H1 (cell line): ENCODE results near the gene TMEM72. TPM values are rescaled to one million over a fixed set of nuclear protein-coding genes. Genes with fewer than 3 reads are reported as not detected.

Experiments
- CTCF ChIA-PET: fragments of 300-600 bp; sonication (Branson Sonifier 250); formaldehyde crosslinking; loops from one replicate; lab custom pipeline; 2021; ENCODE audit not compliant: partially characterized antibody; lab: Charles Lee
- POLR2A ChIA-PET: fragments of 300-600 bp; sonication (Branson Sonifier 250); formaldehyde crosslinking; loops from one replicate; lab custom pipeline; 2021; ENCODE audit warnings: inconsistent platforms; ENCODE audit not compliant: partially characterized antibody; lab: Charles Lee
- DNase-seq, 2 experiments: peaks; one replicate each; pipeline versions ENCODE4 v3.0.0 to v3.0.0-alpha.2; 2010 to 2022; ENCODE audit warnings: low spot score in 2 of 2, low read depth in 1 of 2, mixed read lengths in 1 of 2
- FAIRE-seq: peaks from 2 replicates; lab custom pipeline; 2011; peaks lifted over from hg19 to GRCh38; lab: Jason Lieb, UNC
- H2AFZ ChIP-seq: 2 replicates; pipeline ENCODE4 v1.8.1; 2012; ENCODE audit warnings: low read length, inconsistent platforms
- H2AK5ac ChIP-seq: 2 replicates; pipeline ENCODE4 v1.6.1; 2013; ENCODE audit warnings: low read depth, low read length
- H2BK120ac ChIP-seq: replicated peaks from 2 replicates; pipeline ENCODE3; 2013; ENCODE audit warnings: low read depth, low read length, inconsistent platforms
- H2BK12ac ChIP-seq: 2 replicates; pipeline ENCODE4 v1.6.1; 2013; ENCODE audit warnings: low read depth, low read length
- H2BK15ac ChIP-seq: 2 replicates; pipeline ENCODE4 v1.6.1; 2013; ENCODE audit warnings: low read length
- H2BK20ac ChIP-seq: 2 replicates; pipeline ENCODE4 v1.6.1; 2013; ENCODE audit warnings: low read length
- H2BK5ac ChIP-seq: 2 replicates; pipeline ENCODE4 v1.6.1; 2013; ENCODE audit warnings: low read depth, low read length
- H3K14ac ChIP-seq: 2 replicates; pipeline ENCODE4 v1.6.1; 2013; ENCODE audit warnings: inconsistent platforms; ENCODE audit not compliant: insufficient read length
- H3K18ac ChIP-seq: 2 replicates; pipeline ENCODE4 v1.6.1; 2013; ENCODE audit warnings: low read length; ENCODE audit errors: extremely low read depth
- H3K23ac ChIP-seq: 2 replicates; pipeline ENCODE4 v1.6.1; 2013; ENCODE audit warnings: inconsistent platforms; ENCODE audit not compliant: insufficient read length
- H3K23me2 ChIP-seq: 2 replicates; pipeline ENCODE4 v1.6.1; 2013; ENCODE audit warnings: low read depth, low read length
- H3K27ac ChIP-seq: 2 replicates; pipeline ENCODE4 v1.6.1; 2011; ENCODE audit warnings: low read depth, low read length, inconsistent platforms
- H3K27me3 ChIP-seq, 4 experiments: replicated peaks in 1 of 4; 1 replicate in 1 of 4; 2 replicates in 3 of 4; pipeline versions ENCODE4 v1.6.1 to v1.8.1; 2011 to 2013; ENCODE audit warnings: low read length in 3 of 4, mild to moderate bottlenecking in 3 of 4, inconsistent platforms in 2 of 4, mixed read lengths in 2 of 4, moderate library complexity in 1 of 4; ENCODE audit not compliant: control insufficient read depth in 3 of 4, insufficient read depth in 3 of 4; ENCODE audit errors: extremely low read depth in 1 of 4
- H3K36me3 ChIP-seq, 4 experiments: 2 replicates each; pipeline versions ENCODE4 v1.6.1 to v1.8.1; 2011 to 2013; ENCODE audit warnings: mild to moderate bottlenecking in 4 of 4, low read length in 3 of 4, moderate library complexity in 2 of 4, control low read depth in 1 of 4, inconsistent platforms in 1 of 4; ENCODE audit not compliant: insufficient read depth in 4 of 4, control insufficient read depth in 2 of 4
- H3K4ac ChIP-seq: replicated peaks from 2 replicates; pipeline ENCODE3; 2013; ENCODE audit warnings: low read length, low read depth, mixed read lengths, inconsistent platforms; ENCODE audit not compliant: insufficient read length
- H3K4me1 ChIP-seq, 4 experiments: replicated peaks in 1 of 4; 1 replicate in 1 of 4; 2 replicates in 3 of 4; pipeline versions ENCODE4 v1.6.1 to v1.8.1; 2011 to 2013; ENCODE audit warnings: low read length in 3 of 4, inconsistent platforms in 2 of 4, mixed read lengths in 1 of 4; ENCODE audit not compliant: insufficient read depth in 4 of 4, control insufficient read depth in 3 of 4
- H3K4me2 ChIP-seq, 2 experiments: 2 replicates each; pipeline versions ENCODE4 v1.6.1 to v1.8.1; 2011 to 2013; ENCODE audit warnings: low read depth in 2 of 2, low read length in 2 of 2, control low read depth in 1 of 2, inconsistent platforms in 1 of 2, mild to moderate bottlenecking in 1 of 2; ENCODE audit not compliant: insufficient read depth in 1 of 2
- H3K4me3 ChIP-seq, 4 experiments: fragments of 200-600, 300-600 bp in 1 of 4; sonication (generic), shearing (Covaris generic), sonication (Bioruptor Twin) in 1 of 4; 2 replicates each; pipeline versions ENCODE4 v1.5.1 to v1.8.1; 2011 to 2016; ENCODE audit warnings: low read length in 4 of 4, low read depth in 3 of 4, control low read depth in 2 of 4, inconsistent platforms in 2 of 4, mild to moderate bottlenecking in 2 of 4, mixed read lengths in 1 of 4, moderate library complexity in 1 of 4; ENCODE audit not compliant: insufficient read depth in 2 of 4; ENCODE audit errors: extremely low read depth in 1 of 4
- H3K56ac ChIP-seq: replicated peaks from 2 replicates; pipeline ENCODE3; 2013; ENCODE audit warnings: low read depth, mild to moderate bottlenecking, mixed read lengths, low read length, inconsistent platforms; ENCODE audit not compliant: insufficient read length
- H3K79me1 ChIP-seq: 2 replicates; pipeline ENCODE4 v1.6.1; 2013; ENCODE audit warnings: low read depth, low read length, control low read depth
- H3K79me2 ChIP-seq, 2 experiments: 2 replicates each; pipeline versions ENCODE4 v1.6.1 to v1.8.1; 2012 to 2013; ENCODE audit warnings: low read length in 2 of 2, mild to moderate bottlenecking in 2 of 2, inconsistent platforms in 1 of 2; ENCODE audit not compliant: insufficient read depth in 2 of 2, control insufficient read depth in 1 of 2
- H3K9ac ChIP-seq, 4 experiments: replicated peaks in 1 of 4; 1 replicate in 1 of 4; 2 replicates in 3 of 4; pipeline versions ENCODE4 v1.6.1 to v1.8.1; 2011 to 2013; ENCODE audit warnings: low read depth in 3 of 4, low read length in 3 of 4, control low read depth in 2 of 4, mild to moderate bottlenecking in 2 of 4, moderate library complexity in 2 of 4, inconsistent platforms in 1 of 4; ENCODE audit errors: extremely low read depth in 1 of 4
- H3K9me3 ChIP-seq, 2 experiments: 2 replicates each; pipeline versions ENCODE4 v1.6.1 to v1.8.1; 2012 to 2013; ENCODE audit warnings: mild to moderate bottlenecking in 2 of 2, moderate library complexity in 2 of 2, control low read depth in 1 of 2, inconsistent platforms in 1 of 2, low read depth in 1 of 2, low read length in 1 of 2, mixed read lengths in 1 of 2; ENCODE audit not compliant: insufficient read depth in 2 of 2
- H4K20me1 ChIP-seq, 2 experiments: replicated peaks in 1 of 2; 2 replicates each; pipeline versions ENCODE3 to v1.8.1; 2011 to 2013; ENCODE audit warnings: inconsistent platforms in 2 of 2, low read length in 2 of 2, mild to moderate bottlenecking in 1 of 2; ENCODE audit not compliant: insufficient read depth in 2 of 2, control insufficient read depth in 1 of 2
- H4K5ac ChIP-seq: 2 replicates; pipeline ENCODE4 v1.6.1; 2013; ENCODE audit warnings: low read length, low read depth, mixed read lengths, inconsistent platforms; ENCODE audit not compliant: insufficient read length
- H4K8ac ChIP-seq: 2 replicates; pipeline ENCODE4 v1.8.0; 2013; ENCODE audit warnings: mild to moderate bottlenecking, moderate library complexity, low read length, inconsistent platforms; ENCODE audit not compliant: insufficient read depth; ENCODE audit errors: extremely low read depth
- H4K91ac ChIP-seq: replicated peaks from 2 replicates; pipeline ENCODE3; 2013; ENCODE audit warnings: low read length, mixed read lengths, inconsistent platforms; ENCODE audit not compliant: insufficient read length
- BCL11A ChIP-seq, 2 experiments: IDR thresholded peaks; one replicate each; pipeline ENCODE4 v1.6.1; 2011; ENCODE audit warnings: low read depth in 2 of 2, low read length in 2 of 2, mild to moderate bottlenecking in 2 of 2
- WGBS, 2 experiments: shearing (Covaris generic) in 1 of 2; methylation state at CpG; one replicate each; pipeline versions ENCODE4 v1.1.6 to v1.1.7; 2013 to 2015; ENCODE audit warnings: low lambda C conversion rate in 2 of 2, mixed read lengths in 2 of 2, inconsistent platforms in 1 of 2, low coverage in 1 of 2, missing lambda C conversion rate in 1 of 2; ENCODE audit not compliant: insufficient replicate concordance in 2 of 2, insufficient coverage in 1 of 2, insufficient read length in 1 of 2; ENCODE audit errors: extremely low coverage in 1 of 2, missing lambda C conversion rate in 1 of 2; 5-methylcytosine and 5-hydroxymethylcytosine counted together
- polyA plus RNA-seq, 7 experiments: library from polyadenylated mRNA; depleted of rRNA in 3 of 7; stranded (reverse) in 5 of 7; unstranded in 2 of 7; fragments of >200 nt in 5 of 7; fragments of 200-250 nt in 2 of 7; gene quantifications; 1 replicate in 5 of 7; 2 replicates in 1 of 7; 4 replicates in 1 of 7; pipeline versions ENCODE4 v1.2.1 to v1.2.3, GENCODE V29; 2011 to 2013; ENCODE audit warnings: missing spikeins in 2 of 7, mixed read lengths in 2 of 7
- total RNA-seq: library from RNA; stranded (reverse); fragmentation: NEBNext Ultra II Directional; extraction: Animal tissue kit (Norgen Biotek cat#: 25700); gene quantifications from 2 replicates; pipeline ENCODE4 v1.2.1, GENCODE V29; 2021

TMEM72 gene
- total and polyA plus RNA-seq, 2 of the 8 experiments (the other 6 are each of a cell fraction or from before 2014, with no cell fraction given) = not detected

DNA sequence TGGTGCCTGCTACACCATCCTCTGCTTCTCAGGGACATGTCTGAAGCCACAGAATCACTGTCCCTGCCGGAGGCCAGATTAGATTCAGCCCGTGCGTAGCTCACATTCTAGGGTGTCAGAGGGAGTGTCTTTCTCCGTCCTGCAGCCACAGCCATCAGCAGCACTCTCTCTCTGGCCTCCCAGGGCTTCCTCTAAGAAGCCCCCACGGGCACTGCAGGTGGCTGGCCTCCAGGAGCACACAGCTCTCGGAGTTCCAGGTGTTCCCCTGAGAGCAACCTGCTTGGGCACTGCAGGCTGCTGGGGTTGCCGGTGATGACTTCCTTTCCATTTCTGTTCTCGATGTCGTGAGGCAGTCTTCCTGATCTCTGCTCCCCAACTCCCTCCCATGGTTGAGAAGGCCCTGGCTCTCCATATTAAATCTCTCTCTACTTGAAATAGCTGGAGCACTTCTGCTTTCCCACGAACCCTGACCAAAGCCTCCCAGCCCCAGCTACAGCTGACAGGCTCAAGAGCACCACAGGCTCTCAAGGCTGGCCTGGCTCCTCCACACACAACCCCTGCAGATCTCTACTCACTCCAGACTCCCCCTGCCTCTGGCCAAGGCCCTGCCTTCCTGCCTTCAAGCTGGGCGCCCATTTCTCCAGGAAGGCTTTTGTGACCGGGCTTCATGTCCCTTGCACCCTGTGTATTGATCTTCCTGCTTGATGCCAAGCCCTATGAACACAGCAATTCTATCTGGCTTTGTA lies 49.0 kb upstream of the TMEM72 start:
- H2BK20ac ChIP-seq = 0 out of 2 replicates have a peak overlapping the region, but pooled peaks have one; percentile 10
- POLR2A ChIA-PET = interaction anchor here (2.4 kb wide), 1 partner anchor 8 kb away, joined by 8 read pairs; no protein-coding TSS in a partner anchor
- no peak for TF ChIP-seq BCL11A (IDR thresholded peaks at IDR 0.05; ENCODE audit: low read depth in 2 of 2, low read length in 2 of 2)
- TF ChIP-seq, all 59 proteins: peak for 0
- Histone ChIP-seq H3K23me2 (peaks cover 2% of the 10 kb centered on the region), H3K79me1 (no peaks in the 10 kb centered on the region), H3K14ac (no peak overlapping the region), H2BK15ac (peak overlapping the region; percentile 76; the same call in 1 of the 2 replicates), H4K5ac (no peak overlapping the region), H2BK120ac (no peak overlapping the region), H2BK5ac (no peak overlapping the region), H2AFZ (no peak overlapping the region), H3K36me3 (no peaks in the 10 kb centered on the region), H3K4me1 (peaks cover 2 to 18% (median 9%) of the 10 kb centered on the region in 4 experiments), H3K9me3 (no peaks in the 10 kb centered on the region), H4K20me1 (no peaks in the 10 kb centered on the region), H3K56ac (no peak overlapping the region), H3K4me3 (no peak overlapping the region), H3K27me3 (peaks cover 6 to 38% (median 31%) of the 10 kb centered on the region in 4 experiments), H3K9ac (no peak overlapping the region), H3K18ac (no peak overlapping the region), H3K4me2 (no peak overlapping the region), H2AK5ac (no peak overlapping the region), H2BK12ac (peak overlapping the region; percentile 81; the same call in 1 of the 2 replicates), H3K27ac (no peak overlapping the region), H4K8ac (no peak overlapping the region), H3K79me2 (no peaks in the 10 kb centered on the region), H3K4ac (no peak overlapping the region), H4K91ac (no peak overlapping the region), H3K23ac (no peak overlapping the region)
- no peak for FAIRE-seq
- CTCF ChIA-PET = interaction anchor here (0.6 to 7.0 kb wide), 25 partner anchors 12 to 584 kb away, joined by 3 to 90 read pairs (median 3); partner anchors contain the start of gene TMEM72
- DNase-seq = peak in 1 of 2 experiments; percentile 39
- 90% methylated on average over 12 of the region's 12 CpGs; no CpG with 5 or more reads in 1 of the 2 experiments for WGBS, 2 experiments
